Measurements from ENCODE around the gene HTT. TPM values are rescaled to one million over a fixed set of nuclear protein-coding genes. Genes with fewer than 3 reads are reported as not detected.
A peak's percentile ranks its signal among the peaks of the same experiment; 100 is the strongest.

Gene HTT
- total RNA-seq, 1 experiment from 2014 or later = 64.4 TPM

GRCh38 chr4:3073158-3074077 lies 1.1 kb upstream of the HTT start:
- Histone ChIP-seq H3K79me1 (ENCODE audit: insufficient read depth, low read depth, low read length, poor library complexity, severe bottlenecking) (peaks cover 5% of the 10 kb centered on the region), H3K27me3 (ENCODE audit: insufficient read depth, low read length) (no peaks in the 10 kb centered on the region), H3K27ac (ENCODE audit: insufficient read length, low read depth, low read length) (no peak overlapping the region), H4K91ac (ENCODE audit: insufficient read length, low read depth, low read length) (no peak overlapping the region), H2BK5ac (ENCODE audit: insufficient read length, low read length) (no peak overlapping the region), H3K79me2 (ENCODE audit: insufficient read depth, low read length) (peaks cover 17% of the 10 kb centered on the region; the same call in 1 of the 2 replicates), H2BK12ac (ENCODE audit: insufficient read length, low read depth, low read length) (no peak overlapping the region), H3K18ac (ENCODE audit: insufficient read length, low read depth, low read length) (peak overlapping the region; percentile 14), H2BK20ac (ENCODE audit: low read depth, low read length, poor library complexity, severe bottlenecking) (no peak overlapping the region), H3K23me2 (ENCODE audit: insufficient read length, low read depth, low read length, poor library complexity, severe bottlenecking) (peaks cover 8% of the 10 kb centered on the region), H3K4me2 (ENCODE audit: insufficient read depth, insufficient read length, low read length) (peak overlapping the region; percentile 73), H3K9ac (ENCODE audit: extremely low read depth, insufficient read length, low read length) (no peak overlapping the region), H3K4ac (ENCODE audit: low read depth, low read length) (no peak overlapping the region), H2BK15ac (ENCODE audit: low read depth, low read length) (no peak overlapping the region), H2AK5ac (ENCODE audit: insufficient read length, low read length) (no peak overlapping the region), H4K5ac (ENCODE audit: insufficient read length, low read depth, low read length) (no peak overlapping the region), H4K8ac (replicated peaks; ENCODE audit: insufficient read length, low read depth, low read length) (no peak overlapping the region), H3K14ac (ENCODE audit: insufficient read depth, low read length) (0 out of 2 replicates have a peak overlapping the region, but pooled peaks have one; percentile 73), H3T11ph (ENCODE audit: low read length) (no peak overlapping the region), H3K9me3 (ENCODE audit: control insufficient read depth, low read depth, low read length) (no peaks in the 10 kb centered on the region), H2BK120ac (ENCODE audit: low read depth, low read length, poor library complexity, severe bottlenecking) (no peak overlapping the region), H2AFZ (ENCODE audit: low read length) (no peak overlapping the region), H4K20me1 (ENCODE audit: control insufficient read depth, insufficient read depth, insufficient read length) (peaks cover 2% of the 10 kb centered on the region), H3K23ac (ENCODE audit: insufficient read length, low read depth, low read length) (no peak overlapping the region), H3K56ac (ENCODE audit: insufficient read length, low read depth, low read length) (no peak overlapping the region), H3K4me1 (ENCODE audit: insufficient read depth, low read length) (no peaks in the 10 kb centered on the region; the same call in 1 of the 2 replicates)
- DNase-seq = peak; percentile 45
- Mint-ChIP-seq H3K4me1 (peaks cover 14 to 18% of the 10 kb centered on the region in 2 experiments), H3K27me3 (ENCODE audit: low read depth) (peaks cover 3% of the 10 kb centered on the region; the same call in 1 of the 2 replicates), H3K4me3 (peak overlapping the region; percentile 49 to 61; a peak in 4 of 5 replicates), H3K27ac (no peak overlapping the region), H3K9me3 (no peaks in the 10 kb centered on the region), H3K36me3 (ENCODE audit: insufficient read depth in 1 of 3, low read depth in 3 of 3) (no peaks in the 10 kb centered on the region; a peak in 3 of 7 replicates)
- no CpG with 5 or more reads among the region's 54 CpGs for WGBS (ENCODE audit: extremely low coverage, insufficient read length, low lambda C conversion rate)
- peak; percentile 29; the same call in 1 of the 3 replicates for TF ChIP-seq CTCF (conservative IDR thresholded peaks at IDR 0.05)
